IPS-18a (cell line): ENCODE measurements around the gene TRIM52.

Experiments used
- H3K27ac ChIP-seq: one replicate; pipeline ENCODE4 v1.5.1; 2013; ENCODE audit warnings: low read length
- H3K27me3 ChIP-seq: one replicate; pipeline ENCODE4 v1.6.1; 2013; ENCODE audit warnings: mild to moderate bottlenecking, low read length; ENCODE audit not compliant: control insufficient read depth, insufficient read depth
- H3K36me3 ChIP-seq: one replicate; pipeline ENCODE4 v1.6.1; 2013; ENCODE audit warnings: low read depth, low read length; ENCODE audit not compliant: control insufficient read depth
- H3K4me1 ChIP-seq: one replicate; pipeline ENCODE4 v1.6.1; 2013; ENCODE audit warnings: low read depth, low read length; ENCODE audit not compliant: control insufficient read depth
- H3K4me3 ChIP-seq: one replicate; pipeline ENCODE4 v1.5.1; 2013; ENCODE audit warnings: low read length
- H3K9ac ChIP-seq: one replicate; pipeline ENCODE4 v1.6.1; 2013; ENCODE audit warnings: mild to moderate bottlenecking, low read length, moderate library complexity
- H3K9me3 ChIP-seq: one replicate; pipeline ENCODE4 v1.6.1; 2013; ENCODE audit warnings: low read depth, low read length; ENCODE audit not compliant: control insufficient read depth

The TRIM52 gene

DNA sequence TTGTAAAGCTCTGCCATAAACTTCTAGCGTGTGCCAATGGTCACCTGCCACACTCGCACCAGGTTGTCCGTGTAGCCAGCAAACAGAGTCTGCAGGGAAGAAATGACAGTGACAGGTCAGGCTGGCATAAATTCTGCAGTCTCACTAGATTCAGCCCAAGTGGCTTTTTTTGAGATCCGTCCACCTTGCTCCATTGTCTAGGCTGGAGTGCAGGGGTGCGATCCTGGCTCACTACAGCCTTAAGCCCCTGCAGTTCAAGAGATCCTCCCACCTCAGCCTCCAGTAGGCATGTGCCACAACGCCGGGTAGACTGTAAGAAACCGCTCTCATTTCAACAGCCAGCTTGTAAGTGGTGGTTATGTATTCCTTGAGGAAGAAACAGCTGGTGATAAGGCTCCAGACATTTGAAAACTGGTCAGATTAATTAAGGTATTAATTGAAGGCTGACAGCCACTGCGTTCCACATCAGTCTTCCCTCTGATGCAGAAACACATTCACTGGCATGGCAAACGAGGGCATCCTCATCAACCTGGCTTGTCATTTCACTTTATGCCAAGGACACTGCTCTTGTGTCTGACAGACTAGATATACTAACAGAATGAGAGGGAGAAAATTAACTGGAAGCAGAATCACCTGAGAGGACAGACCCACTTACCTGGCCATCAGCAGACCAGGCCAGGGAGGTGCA, 23.8 kb downstream of the TRIM52 start:
- no peak overlapping the region for H3K27ac ChIP-seq

GRCh38 chr5:181236471-181236870, 24.5 kb downstream of the TRIM52 start:
- Histone ChIP-seq H3K4me3 (no peak overlapping the region), H3K27me3 (no peaks in the 10 kb centered on the region), H3K9me3 (no peaks in the 10 kb centered on the region), H3K9ac (no peak overlapping the region), H3K4me1 (peaks cover under 1% of the 10 kb centered on the region), H3K27ac (no peak overlapping the region), H3K36me3 (peaks cover 75% of the 10 kb centered on the region)

More for the DNA sequence above, 23.8 kb downstream of the TRIM52 start:
- Histone ChIP-seq H3K9ac (no peak overlapping the region), H3K4me3 (no peak overlapping the region), H3K9me3 (no peaks in the 10 kb centered on the region), H3K36me3 (peaks cover 76% of the 10 kb centered on the region), H3K27me3 (no peaks in the 10 kb centered on the region), H3K4me1 (peaks cover 7% of the 10 kb centered on the region)

DNA sequence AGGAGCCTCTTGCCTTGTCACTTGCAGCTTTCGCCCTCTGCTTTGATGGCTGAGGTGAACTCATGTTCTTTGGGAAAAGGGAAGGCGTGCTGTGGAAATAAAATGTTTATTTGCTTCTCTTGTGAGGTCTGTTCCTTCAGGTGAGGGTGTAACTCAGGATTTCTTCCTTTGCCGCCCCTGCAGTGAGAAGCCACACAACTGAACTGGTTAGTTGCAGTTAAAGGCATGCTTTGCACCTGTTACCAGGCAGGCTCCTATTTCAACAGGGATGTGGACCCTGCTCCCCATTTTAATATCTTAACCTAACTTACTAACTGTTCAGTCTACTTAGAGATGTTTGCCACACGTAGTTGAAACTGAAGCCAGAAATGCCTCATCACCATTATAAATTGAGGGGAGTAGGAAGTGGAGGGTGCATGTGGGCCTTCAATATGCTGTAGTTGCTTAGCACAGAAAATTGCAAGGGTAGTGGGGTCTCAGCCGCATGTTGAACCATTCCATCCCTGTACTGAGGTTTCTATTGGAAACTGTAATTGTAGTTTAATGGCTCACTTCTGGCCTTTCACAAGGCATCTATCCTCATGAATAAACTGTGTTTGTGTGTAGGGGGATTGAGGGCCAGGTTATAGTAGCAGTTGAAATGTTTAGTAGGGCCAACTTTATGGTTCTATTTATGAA, 25.1 kb downstream of the TRIM52 start:
- H3K36me3 ChIP-seq = peaks cover 72% of the 10 kb centered on the region
- no peak overlapping the region for H3K27ac ChIP-seq
- no peaks in the 10 kb centered on the region for H3K9me3 ChIP-seq
- H3K4me3 ChIP-seq = no peak overlapping the region
- H3K9ac ChIP-seq = no peak overlapping the region
- H3K4me1 ChIP-seq = no peaks in the 10 kb centered on the region
- H3K27me3 ChIP-seq = no peaks in the 10 kb centered on the region

DNA sequence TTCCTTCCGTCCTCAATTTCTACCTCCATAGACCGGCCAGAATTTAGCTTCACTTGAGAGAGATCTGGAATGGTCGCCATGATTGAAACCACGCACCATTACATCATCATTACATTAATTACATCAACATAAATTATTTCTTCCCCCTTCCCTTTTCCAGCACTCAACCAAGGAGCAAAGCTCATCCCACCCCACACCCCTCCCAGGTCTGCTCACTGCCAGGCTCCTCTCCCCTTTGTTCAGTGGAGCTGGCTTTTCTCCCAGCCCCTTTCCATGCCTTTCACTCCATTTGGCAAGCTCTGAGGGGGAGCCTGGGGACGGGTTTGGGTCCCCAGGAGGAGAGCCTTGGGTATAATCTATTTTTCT, 25.6 kb downstream of the TRIM52 start:
- H3K27me3 ChIP-seq = no peaks in the 10 kb centered on the region
- no peaks in the 10 kb centered on the region for H3K9me3 ChIP-seq
- H3K4me3 ChIP-seq = no peak overlapping the region
- H3K9ac ChIP-seq = no peak overlapping the region
- H3K36me3 ChIP-seq = peaks cover 72% of the 10 kb centered on the region
- H3K4me1 ChIP-seq = no peaks in the 10 kb centered on the region
- peak overlapping the region; percentile 25 for H3K27ac ChIP-seq

DNA sequence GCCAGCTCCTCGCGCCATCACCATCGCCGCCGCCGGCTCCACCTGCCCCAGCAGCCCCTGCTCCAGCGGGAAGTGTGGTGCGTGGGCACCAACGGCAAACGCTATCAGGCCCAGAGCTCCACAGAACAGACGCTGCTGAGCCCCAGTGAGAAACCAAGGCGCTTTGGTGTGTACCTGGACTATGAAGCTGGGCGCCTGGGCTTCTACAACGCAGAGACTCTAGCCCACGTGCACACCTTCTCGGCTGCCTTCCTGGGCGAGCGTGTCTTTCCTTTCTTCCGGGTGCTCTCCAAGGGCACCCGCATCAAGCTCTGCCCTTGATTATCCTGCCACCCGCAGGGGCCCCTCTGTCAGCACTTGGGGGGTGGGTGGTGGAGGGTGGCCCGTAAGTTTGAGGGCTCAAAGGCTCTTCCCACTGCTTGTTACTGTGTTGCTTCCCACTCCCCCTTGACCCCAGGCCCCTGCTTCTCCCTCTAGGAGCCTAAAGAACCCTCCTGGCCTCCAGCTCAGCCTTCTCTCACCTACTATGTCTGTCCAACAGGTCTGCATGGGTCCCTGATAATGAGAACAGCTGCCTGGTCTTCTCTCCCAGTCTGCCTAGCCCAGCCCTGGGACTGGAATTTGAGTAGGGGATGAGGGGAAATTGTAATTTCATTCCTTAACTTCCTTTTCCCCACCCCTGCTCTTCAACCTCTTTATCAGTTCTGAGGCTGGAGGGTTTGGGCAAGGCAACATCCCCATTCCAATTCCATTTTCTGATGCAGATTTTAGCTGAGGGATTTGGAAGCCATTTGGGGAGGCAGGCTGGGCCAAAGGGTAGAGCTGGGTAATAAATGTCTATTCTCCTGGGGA, 26.3 kb downstream of the TRIM52 start:
- no peak overlapping the region for H3K4me3 ChIP-seq
- no peak overlapping the region for H3K9ac ChIP-seq
- H3K4me1 ChIP-seq = no peaks in the 10 kb centered on the region
- peaks cover 67% of the 10 kb centered on the region for H3K36me3 ChIP-seq
- peak overlapping the region; percentile 25 for H3K27ac ChIP-seq
- H3K27me3 ChIP-seq = no peaks in the 10 kb centered on the region
- H3K9me3 ChIP-seq = no peaks in the 10 kb centered on the region

- Histone ChIP-seq H3K27me3 (no peaks in the 10 kb centered on the region), H3K9me3 (no peaks in the 10 kb centered on the region), H3K27ac (no peak overlapping the region), H3K36me3 (peaks cover 60% of the 10 kb centered on the region), H3K4me3 (no peak overlapping the region), H3K4me1 (no peaks in the 10 kb centered on the region), H3K9ac (no peak overlapping the region)
Observed at GRCh38 chr5:181233801-181234454, 27.0 kb downstream of the TRIM52 start.

DNA sequence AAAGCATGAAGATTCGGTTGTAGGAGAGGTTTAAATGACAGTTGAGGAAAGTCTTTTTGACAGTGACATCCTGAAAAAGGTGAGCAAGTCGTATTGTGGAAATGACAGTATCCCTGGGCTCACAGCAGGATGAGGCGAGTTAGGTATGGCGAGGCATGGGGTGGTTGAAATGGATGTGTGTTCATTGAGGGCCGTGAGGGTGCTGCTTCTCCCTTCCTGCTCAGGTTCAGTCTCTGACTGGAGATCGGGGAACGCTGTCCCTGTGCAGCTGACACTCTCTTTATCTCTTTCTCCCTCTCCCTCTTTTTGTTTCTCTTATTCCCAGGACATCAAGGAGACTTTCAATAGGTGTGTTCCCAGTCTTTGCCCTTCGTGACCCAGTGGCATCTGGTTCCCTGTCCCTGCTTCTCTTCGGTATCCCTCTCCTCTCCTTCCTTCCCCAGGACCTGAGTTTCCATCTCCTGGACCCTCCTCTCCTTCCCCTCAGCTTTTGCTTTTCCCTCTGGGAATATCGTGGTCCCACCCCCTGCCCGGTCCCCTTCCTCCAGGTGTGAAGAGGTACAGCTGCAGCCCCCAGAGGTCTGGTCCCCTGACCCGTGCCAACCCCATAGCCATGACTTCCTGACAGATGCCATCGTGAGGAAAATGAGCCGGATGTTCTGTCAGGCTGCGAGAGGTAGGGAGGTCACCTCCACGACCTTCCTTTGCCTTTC, 27.7 kb downstream of the TRIM52 start:
- H3K27me3 ChIP-seq = no peaks in the 10 kb centered on the region
- H3K9me3 ChIP-seq = no peaks in the 10 kb centered on the region
- H3K4me1 ChIP-seq = no peaks in the 10 kb centered on the region
- H3K36me3 ChIP-seq = peaks cover 53% of the 10 kb centered on the region
- H3K27ac ChIP-seq = no peak overlapping the region
- H3K4me3 ChIP-seq = no peak overlapping the region
- no peak overlapping the region for H3K9ac ChIP-seq

DNA sequence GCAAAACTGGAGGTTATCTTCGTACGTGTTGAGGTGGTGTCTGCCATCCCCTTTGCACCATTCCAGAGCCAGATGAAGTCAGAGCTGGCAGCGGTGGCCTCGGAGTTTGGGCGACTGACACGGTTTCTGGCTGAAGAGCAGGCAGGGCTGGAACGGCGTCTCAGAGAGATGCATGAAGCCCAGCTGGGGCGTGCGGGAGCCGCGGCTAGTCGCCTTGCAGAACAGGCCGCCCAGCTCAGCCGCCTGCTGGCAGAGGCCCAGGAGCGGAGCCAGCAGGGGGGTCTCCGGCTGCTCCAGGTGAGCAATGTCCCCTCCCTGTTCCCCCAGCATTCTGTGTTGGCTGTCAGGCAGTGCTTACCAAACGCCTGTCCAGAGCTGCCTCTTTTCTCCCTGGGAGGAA, 28.4 kb downstream of the TRIM52 start:
- peaks cover 47% of the 10 kb centered on the region for H3K36me3 ChIP-seq

DNA sequence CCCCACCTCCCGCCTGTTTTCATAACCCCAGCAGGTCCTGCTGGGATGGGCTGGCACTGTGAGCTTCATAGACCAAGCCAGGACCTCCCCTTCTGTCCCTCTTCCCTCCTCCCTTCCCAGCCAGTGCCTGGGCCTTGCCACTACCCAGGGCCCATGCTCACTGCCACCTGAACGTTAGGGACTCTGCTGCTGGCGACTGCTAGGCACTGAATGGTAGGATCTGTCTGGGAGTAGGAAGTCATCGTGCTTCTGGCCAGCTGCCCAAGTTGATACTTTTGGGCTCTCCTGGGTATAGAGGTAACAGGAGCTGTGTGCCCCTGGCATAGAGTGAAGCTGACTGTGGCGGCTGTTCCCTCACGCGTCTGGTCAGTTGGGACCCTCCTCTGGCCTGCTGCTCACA, 29.5 kb downstream of the TRIM52 start:
- Histone ChIP-seq H3K27ac (no peak overlapping the region), H3K4me3 (no peak overlapping the region), H3K36me3 (peaks cover 35% of the 10 kb centered on the region), H3K4me1 (no peaks in the 10 kb centered on the region), H3K9ac (no peak overlapping the region), H3K27me3 (no peaks in the 10 kb centered on the region), H3K9me3 (no peaks in the 10 kb centered on the region)

More for the DNA sequence above, 28.4 kb downstream of the TRIM52 start:
- H3K9me3 ChIP-seq = no peaks in the 10 kb centered on the region
- H3K9ac ChIP-seq = no peak overlapping the region
- no peak overlapping the region for H3K4me3 ChIP-seq
- H3K27ac ChIP-seq = no peak overlapping the region
- H3K4me1 ChIP-seq = no peaks in the 10 kb centered on the region
- no peaks in the 10 kb centered on the region for H3K27me3 ChIP-seq

GRCh38 chr5:181230551-181230950, 30.4 kb downstream of the TRIM52 start:
- no peaks in the 10 kb centered on the region for H3K27me3 ChIP-seq
- no peak overlapping the region for H3K27ac ChIP-seq
- H3K36me3 ChIP-seq = peaks cover 26% of the 10 kb centered on the region
- H3K9me3 ChIP-seq = no peaks in the 10 kb centered on the region
- H3K4me3 ChIP-seq = no peak overlapping the region
- H3K4me1 ChIP-seq = no peaks in the 10 kb centered on the region
- no peak overlapping the region for H3K9ac ChIP-seq

DNA sequence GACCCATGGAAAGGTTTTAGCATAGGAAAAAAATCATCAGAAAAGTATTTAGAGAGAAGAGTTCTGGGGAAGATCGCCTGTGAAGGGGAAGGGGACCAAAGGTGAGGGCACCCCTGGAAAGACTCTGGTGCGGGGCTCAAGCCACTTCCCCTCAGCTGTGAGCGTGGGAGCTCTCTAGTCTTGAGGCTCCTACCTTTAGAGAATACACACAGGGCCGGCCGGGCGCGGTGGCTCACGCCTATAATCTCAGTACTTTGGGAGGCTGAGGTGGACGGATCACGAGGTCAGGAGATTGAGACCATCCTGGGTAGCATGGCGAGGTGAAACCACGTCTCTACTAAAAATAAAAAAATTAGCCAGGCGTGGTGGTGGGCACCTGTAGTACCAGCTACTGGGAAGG, 30.9 kb downstream of the TRIM52 start:
- Histone ChIP-seq H3K4me3 (no peak overlapping the region), H3K9ac (no peak overlapping the region), H3K27ac (no peak overlapping the region), H3K36me3 (peaks cover 23% of the 10 kb centered on the region), H3K9me3 (no peaks in the 10 kb centered on the region), H3K27me3 (no peaks in the 10 kb centered on the region), H3K4me1 (no peaks in the 10 kb centered on the region)
